GM12892 (cell line): Measurements from ENCODE around the gene FAM90A1.
"Not testable (repeated sequence)": the region's sequence is repeated elsewhere in the genome, so short reads cannot be mapped to it uniquely, and the experiment has no call there.

ENCODE experiments used
- POLR2A ChIP-seq: IDR thresholded peaks from 2 replicates; pipeline ENCODE4 v1.6.1; 2011; ENCODE audit warnings: low read depth, low read length, control low read depth
- POLR2AphosphoS5 ChIP-seq: IDR thresholded peaks from 2 replicates; pipeline ENCODE4 v1.6.1; 2011; ENCODE audit warnings: low read depth, low read length, control low read depth
- TAF1 ChIP-seq: IDR thresholded peaks from 2 replicates; pipeline ENCODE4 v1.6.1; 2011; ENCODE audit warnings: low read depth, mild to moderate bottlenecking, control low read depth, low read length, borderline replicate concordance

GRCh38 chr12:8221375-8221774 is 6.0 kb downstream of the FAM90A1 start:
- not testable (repeated sequence) for TF ChIP-seq POLR2AphosphoS5, TAF1, POLR2A
